Measurements from ENCODE around the gene HSPG2. TPM values are rescaled to one million over a fixed set of nuclear protein-coding genes. Genes with fewer than 3 reads are reported as not detected.

HSPG2 gene
- total and polyA plus RNA-seq, 2 experiments from 2014 or later, result 72.4 to 81.2 TPM

DNA sequence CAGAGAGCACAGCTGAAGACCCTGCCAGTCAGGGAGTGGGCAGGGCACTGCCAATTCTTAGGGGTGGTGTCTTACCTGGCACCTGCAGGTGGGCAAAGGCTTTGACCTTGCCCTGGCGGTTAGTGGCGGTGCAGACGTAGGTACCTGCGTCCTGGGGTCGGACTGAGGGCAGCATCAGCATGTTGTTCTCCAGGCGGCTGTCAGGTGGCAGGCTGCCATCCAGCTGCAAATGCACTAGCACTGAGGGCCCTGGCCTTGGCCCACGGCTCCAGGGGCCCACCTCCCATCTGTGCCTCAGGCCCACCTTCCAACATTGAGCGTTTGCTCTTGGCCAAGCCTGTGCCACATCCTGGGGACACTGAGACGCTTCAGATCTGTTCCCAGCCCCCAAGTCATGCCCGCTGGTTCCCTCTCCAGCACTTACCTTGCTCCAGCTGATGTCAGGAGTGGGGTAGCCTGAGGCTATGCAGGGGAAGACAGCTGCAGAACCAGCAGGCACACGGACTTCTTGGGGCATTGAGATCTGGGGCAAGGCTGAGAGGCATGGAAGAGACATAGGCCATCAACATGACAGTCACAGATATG, 103.6 kb downstream of the HSPG2 start:
- Histone ChIP-seq H3K27ac (no peak overlapping the region), H3K27me3 (no peaks in the 10 kb centered on the region), H3K9me3 (ENCODE audit: low read depth) (no peaks in the 10 kb centered on the region), H3K4me3 (no peak overlapping the region), H3K36me3 (replicated peaks; ENCODE audit: insufficient read depth, low read depth) (peaks cover 2% of the 10 kb centered on the region), H3K4me2 (no peak overlapping the region), H3K9me2 (replicated peaks; ENCODE audit: insufficient read depth) (no peaks in the 10 kb centered on the region), H3K4me1 (ENCODE audit: insufficient read depth) (no peaks in the 10 kb centered on the region), H3K79me2 (no peaks in the 10 kb centered on the region), H4K20me1 (ENCODE audit: insufficient read depth, poor library complexity, severe bottlenecking) (no peaks in the 10 kb centered on the region), H2AFZ (no peak overlapping the region)
- no peak for TF ChIP-seq EZH2 (IDR thresholded peaks at IDR 0.05; ENCODE audit: borderline replicate concordance)
- TF ChIP-seq EZH2phosphoT487 (IDR thresholded peaks at IDR 0.05; ENCODE audit: low read depth, severe bottlenecking, unreplicated experiment), result no peak
- TF ChIP-seq, protein P1, sequence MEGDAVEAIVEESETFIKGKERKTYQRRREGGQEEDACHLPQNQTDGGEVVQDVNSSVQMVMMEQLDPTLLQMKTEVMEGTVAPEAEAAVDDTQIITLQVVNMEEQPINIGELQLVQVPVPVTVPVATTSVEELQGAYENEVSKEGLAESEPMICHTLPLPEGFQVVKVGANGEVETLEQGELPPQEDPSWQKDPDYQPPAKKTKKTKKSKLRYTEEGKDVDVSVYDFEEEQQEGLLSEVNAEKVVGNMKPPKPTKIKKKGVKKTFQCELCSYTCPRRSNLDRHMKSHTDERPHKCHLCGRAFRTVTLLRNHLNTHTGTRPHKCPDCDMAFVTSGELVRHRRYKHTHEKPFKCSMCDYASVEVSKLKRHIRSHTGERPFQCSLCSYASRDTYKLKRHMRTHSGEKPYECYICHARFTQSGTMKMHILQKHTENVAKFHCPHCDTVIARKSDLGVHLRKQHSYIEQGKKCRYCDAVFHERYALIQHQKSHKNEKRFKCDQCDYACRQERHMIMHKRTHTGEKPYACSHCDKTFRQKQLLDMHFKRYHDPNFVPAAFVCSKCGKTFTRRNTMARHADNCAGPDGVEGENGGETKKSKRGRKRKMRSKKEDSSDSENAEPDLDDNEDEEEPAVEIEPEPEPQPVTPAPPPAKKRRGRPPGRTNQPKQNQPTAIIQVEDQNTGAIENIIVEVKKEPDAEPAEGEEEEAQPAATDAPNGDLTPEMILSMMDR (IDR thresholded peaks at IDR 0.05; ENCODE audit: poor library complexity), result no peak
- 91% methylated on average over 11 of the region's 11 CpGs for WGBS (ENCODE audit: low lambda C conversion rate, missing lambda C conversion rate)
- DNase-seq (ENCODE audit: low spot score), result no peak

- Histone ChIP-seq H3K27me3 (no peaks in the 10 kb centered on the region), H4K20me1 (ENCODE audit: insufficient read depth, poor library complexity, severe bottlenecking) (no peaks in the 10 kb centered on the region), H3K9me2 (replicated peaks; ENCODE audit: insufficient read depth) (no peaks in the 10 kb centered on the region), H3K9me3 (ENCODE audit: low read depth) (no peaks in the 10 kb centered on the region), H3K36me3 (replicated peaks; ENCODE audit: insufficient read depth, low read depth) (peaks cover 2% of the 10 kb centered on the region), H3K4me3 (no peak overlapping the region), H3K27ac (no peak overlapping the region), H3K79me2 (no peaks in the 10 kb centered on the region), H3K4me1 (ENCODE audit: insufficient read depth) (no peaks in the 10 kb centered on the region), H3K4me2 (no peak overlapping the region), H2AFZ (no peak overlapping the region)
- DNase-seq (ENCODE audit: low spot score), result no peak
- 94% methylated on average over 14 of the region's 14 CpGs for WGBS (ENCODE audit: low lambda C conversion rate, missing lambda C conversion rate)
- TF ChIP-seq, protein P1 (IDR thresholded peaks at IDR 0.05; ENCODE audit: poor library complexity), result no peak
- TF ChIP-seq EZH2 (IDR thresholded peaks at IDR 0.05; ENCODE audit: borderline replicate concordance) (no peak), EZH2phosphoT487 (IDR thresholded peaks at IDR 0.05; ENCODE audit: low read depth, severe bottlenecking, unreplicated experiment) (no peak)
Measured at GRCh38 chr1:21831454-21831970, 105.6 kb downstream of the HSPG2 start.

- Histone ChIP-seq H3K79me2 (no peaks in the 10 kb centered on the region), H4K20me1 (ENCODE audit: insufficient read depth, poor library complexity, severe bottlenecking) (no peaks in the 10 kb centered on the region), H3K9me2 (replicated peaks; ENCODE audit: insufficient read depth) (no peaks in the 10 kb centered on the region), H3K4me2 (no peak overlapping the region), H3K9me3 (ENCODE audit: low read depth) (no peaks in the 10 kb centered on the region), H3K4me3 (no peak overlapping the region), H3K4me1 (ENCODE audit: insufficient read depth) (no peaks in the 10 kb centered on the region), H3K27ac (no peak overlapping the region), H3K27me3 (no peaks in the 10 kb centered on the region), H3K36me3 (replicated peaks; ENCODE audit: insufficient read depth, low read depth) (peaks cover 2% of the 10 kb centered on the region), H2AFZ (no peak overlapping the region)
- TF ChIP-seq EZH2phosphoT487 (IDR thresholded peaks at IDR 0.05; ENCODE audit: low read depth, severe bottlenecking, unreplicated experiment) (no peak), EZH2 (IDR thresholded peaks at IDR 0.05; ENCODE audit: borderline replicate concordance) (no peak)
- TF ChIP-seq, protein P1 (IDR thresholded peaks at IDR 0.05; ENCODE audit: poor library complexity), result no peak
- no peak for DNase-seq (ENCODE audit: low spot score)
- 97% methylated on average over 21 of the region's 23 CpGs for WGBS (ENCODE audit: low lambda C conversion rate, missing lambda C conversion rate)
Measured at GRCh38 chr1:21830792-21831453, 106.2 kb downstream of the HSPG2 start.
